NCI-H187 (cell line): ENCODE data around the gene CLP1.

Experiments
- DNase-seq, 2 experiments: peaks; one replicate each; lab custom pipeline; 2025; lab: John Stamatoyannopoulos, UW

CLP1 gene

DNA sequence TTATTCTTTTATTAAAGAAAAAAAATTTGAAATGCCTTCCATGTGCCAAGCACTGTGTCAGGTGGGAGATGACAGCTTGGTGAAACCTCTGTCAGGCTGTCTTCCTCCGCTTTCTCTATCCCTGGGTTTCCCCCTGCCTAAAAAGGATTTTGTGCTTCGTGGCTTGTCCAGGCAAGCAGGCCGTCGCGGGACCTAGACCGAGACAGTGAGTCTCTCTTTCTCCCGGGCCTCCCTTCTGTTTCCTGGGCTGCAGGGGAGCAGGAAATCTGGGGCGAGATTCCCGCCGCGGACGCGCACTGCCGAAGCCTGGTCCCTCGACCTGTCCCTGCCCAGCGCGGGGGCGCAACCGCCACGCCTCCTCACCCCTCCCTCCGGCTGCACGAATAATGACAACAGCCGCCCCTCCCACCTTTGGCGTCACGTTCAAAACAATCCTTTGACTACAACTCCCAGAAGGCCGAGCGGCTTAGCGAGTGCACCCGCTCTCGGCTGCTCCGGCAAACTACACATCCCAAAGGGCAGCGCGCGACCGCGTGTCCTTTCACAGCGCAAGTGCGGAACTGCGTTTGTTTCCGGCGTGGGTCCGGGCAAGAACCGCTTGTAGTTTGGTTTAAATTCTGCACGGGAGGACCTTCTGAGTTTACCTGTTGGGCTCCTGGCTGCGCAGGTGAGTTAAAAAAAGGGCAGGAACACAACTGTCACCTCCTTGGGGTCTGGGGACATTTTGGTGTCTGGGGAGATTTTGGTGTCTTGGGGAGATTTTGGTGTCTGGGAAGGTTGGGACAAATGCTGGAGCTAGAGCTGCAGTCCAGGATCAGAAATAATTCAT, at the start of gene CLP1:
Gene CLP1, plus strand, starts transcription at position 569 of the 829 bp plus-strand sequence. CDS start 1,715 bp downstream, outside the sequence.
- DNase-seq, result peak; percentile 82 to 90

DNA sequence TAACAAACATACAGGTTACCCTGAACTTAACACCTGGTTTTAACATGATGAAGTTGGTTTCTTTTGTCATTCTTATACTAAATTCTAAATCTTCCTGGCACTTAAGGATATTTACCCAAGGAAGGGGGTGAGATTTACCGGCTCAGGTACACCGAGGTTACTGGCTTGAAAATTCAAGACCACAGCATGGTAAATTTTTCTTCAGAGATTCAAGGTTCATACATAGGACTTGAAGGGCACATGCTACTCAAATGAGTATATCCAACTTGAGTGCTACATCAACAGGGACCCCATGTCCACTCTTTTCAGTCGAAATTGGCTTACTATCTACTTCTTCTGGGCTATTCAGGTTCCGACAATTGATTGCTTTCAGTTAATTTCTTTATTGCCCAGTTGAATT, 47.4 kb upstream of the CLP1 start:
- no peak for DNase-seq

DNA sequence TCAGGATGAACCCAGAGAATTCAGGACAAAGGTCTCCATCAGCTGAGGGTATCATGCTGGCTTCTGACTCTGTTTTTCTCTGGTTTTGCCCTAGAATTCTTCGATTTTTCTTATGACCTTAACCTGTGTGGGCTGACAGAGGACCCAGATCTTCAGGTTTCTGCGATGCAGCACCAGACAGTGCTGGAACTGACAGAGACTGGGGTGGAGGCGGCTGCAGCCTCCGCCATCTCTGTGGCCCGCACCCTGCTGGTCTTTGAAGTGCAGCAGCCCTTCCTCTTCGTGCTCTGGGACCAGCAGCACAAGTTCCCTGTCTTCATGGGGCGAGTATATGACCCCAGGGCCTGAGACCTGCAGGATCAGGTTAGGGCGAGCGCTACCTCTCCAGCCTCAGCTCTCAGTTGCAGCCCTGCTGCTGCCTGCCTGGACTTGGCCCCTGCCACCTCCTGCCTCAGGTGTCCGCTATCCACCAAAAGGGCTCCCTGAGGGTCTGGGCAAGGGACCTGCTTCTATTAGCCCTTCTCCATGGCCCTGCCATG, 43.3 kb upstream of the CLP1 start:
- no peak for DNase-seq

DNA sequence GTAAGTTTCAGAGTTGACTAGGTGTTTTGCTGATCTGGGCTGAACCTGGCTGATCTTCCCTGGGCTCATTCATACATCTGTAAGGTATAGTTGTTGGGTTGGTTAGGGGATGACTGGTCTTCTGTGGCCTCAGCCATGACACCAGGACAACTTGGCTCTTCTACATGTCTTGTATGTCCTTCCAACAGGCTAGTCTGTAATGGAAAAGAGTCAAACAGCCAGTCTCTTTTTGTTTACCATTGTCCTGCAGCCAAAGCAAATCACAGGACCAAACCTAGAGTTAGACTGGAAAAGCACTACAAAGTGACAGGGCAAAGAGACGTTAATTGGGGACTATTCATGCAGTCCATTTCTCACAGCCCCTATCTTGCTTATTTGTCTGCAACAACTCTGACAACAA, 42.3 kb upstream of the CLP1 start:
- no peak for DNase-seq

DNA sequence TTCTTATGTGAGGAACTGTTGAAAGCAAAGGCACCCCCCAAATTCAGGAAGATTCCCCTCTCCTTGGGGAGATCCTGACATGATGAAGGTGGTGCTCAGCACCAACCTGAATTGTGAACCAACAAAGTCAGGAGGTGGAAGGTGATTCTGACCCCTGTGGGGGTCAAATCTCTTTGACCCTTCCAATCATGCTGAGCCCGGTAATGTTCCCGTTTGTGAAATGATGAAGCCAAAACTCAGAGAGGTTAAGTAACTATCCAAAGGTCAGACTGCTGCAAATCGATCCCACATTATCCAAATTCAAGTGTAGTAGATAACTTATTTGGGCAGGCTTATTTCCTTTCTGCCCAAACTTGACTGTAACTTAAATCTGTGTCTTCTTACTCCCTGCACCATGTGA, 41.0 kb upstream of the CLP1 start:
- no peak for DNase-seq

DNA sequence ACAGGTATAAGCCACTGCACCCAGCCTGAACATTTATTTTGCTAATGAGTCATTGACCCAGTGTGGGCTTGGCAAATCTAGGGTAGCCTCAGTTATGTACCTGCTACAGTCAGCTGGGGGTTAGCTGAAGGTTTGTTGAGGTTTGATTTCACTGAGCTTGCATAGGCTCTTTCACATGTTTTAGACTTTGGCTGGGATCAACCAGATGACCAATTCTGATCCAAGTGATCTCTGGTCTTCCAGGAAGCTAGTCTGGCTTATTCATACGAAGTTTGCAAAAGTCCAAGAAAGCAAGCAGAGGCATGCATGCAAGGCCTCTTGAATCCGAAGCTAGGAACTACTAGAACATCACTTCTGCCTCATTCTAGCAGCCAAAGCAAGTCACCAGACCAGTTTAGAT, 39.1 kb upstream of the CLP1 start:
- no peak for DNase-seq

DNA sequence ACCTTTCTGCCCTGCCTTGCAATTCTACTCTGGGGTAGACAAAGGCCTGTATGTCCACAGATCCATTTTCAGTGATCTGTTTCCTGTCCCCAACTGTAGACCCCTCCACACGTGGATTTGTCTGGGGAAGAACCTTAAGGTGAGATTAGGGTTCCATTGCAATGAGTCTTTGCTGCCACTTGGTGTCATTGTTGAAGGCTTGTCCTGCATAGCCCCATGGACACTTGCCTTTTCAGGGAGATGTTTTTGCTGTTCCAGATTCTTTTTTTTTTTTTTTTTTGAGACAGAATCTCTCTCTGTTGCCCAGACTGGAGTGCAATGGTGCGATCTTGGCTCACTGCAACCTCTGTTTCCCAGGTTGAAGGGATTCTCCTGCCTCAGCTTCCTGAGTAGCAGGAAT, 38.2 kb upstream of the CLP1 start:
- no peak for DNase-seq

DNA sequence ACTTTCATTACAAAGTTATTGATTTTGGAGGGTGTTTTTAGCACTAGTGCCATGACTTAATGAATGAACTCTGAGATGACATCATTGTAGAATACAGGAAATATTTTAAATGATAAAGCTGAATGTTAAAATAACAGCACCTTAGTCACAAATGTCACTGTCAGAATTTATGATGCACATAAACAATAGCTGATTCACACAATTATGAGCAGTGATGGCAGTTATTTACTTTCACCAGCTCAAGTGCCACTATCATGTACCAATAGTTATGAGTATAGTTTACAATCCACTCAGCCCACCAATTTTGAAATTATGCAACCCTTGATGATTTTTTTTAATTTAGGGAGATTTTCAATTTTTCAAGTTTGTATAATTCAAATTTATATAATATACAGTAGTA, 37.1 kb upstream of the CLP1 start:
- no peak for DNase-seq

DNA sequence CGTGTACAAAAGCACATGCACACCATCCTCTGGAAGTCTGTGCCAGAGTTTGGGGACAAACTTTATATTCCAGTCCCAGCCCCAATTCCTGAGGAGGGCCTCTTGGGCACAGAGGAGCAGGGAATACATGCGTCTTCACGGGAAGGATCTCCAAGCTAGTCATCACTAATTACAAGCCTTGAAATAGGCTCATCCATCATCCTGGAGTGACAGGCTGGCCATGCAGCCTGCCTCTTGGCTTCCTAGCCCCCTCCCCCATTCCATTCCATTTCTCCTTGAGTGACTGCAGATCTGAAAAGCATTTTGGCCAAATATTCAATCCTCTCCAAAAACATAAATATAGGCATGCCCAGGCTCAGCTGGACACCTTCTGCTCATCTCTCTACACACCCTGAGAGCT, 35.3 kb upstream of the CLP1 start:
- no peak for DNase-seq

DNA sequence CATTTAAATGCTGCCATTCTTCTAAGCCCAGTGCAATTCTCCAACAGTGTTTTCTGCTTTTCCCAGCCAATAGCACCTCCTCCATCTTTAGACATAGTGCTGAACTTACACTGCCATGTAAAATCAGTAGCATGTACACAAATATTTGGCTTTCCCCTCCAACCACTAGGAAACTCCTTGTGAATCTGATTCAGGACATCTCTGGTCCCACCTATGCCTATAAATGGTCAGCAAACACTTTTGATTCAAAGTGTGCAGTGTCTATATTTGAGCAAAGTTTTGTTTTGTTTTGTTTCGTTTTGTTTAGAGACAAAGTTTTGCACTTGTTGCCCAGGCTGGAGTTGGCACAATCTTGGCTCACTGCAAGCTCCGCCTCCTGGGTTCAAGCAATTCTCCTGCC, 32.7 kb upstream of the CLP1 start:
- no peak for DNase-seq

DNA sequence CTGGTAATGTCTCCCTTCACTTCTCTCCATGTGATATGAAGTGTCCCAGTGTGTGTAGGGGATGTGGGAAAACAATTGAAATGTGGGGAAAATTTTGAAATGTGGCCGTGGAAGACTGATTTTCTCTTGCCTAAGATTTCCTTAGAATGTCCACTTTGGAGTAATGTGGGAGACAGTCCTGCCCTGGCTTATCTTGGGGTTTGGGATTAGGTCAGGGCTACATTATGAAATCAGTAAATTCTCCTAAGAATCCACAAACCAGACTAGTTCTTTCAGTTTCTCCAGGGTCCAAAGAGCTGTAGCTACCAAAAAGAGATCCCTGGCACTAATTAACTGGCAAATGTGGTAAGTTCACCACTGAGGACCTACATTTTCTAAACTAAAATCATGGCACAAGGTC, 30.7 kb upstream of the CLP1 start:
- no peak for DNase-seq

DNA sequence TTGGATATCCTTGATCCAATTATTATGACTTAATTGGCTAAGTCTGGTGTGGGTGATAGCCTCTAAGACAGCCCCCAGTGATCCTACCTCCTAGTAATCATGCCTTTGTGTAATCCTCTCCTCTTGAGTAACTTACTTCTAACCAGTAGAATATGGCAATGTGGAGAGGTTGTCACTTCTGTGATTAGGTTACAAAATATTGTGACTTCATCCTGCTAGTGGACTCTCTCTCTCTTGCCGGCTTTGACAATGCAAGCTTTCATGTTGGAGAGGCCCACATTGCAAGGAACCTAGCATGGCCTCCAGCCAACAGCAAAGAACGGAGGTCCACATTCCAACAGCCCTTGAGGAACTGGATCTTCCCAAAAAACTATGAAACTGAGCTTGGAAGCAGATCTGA, 27.4 kb upstream of the CLP1 start:
- DNase-seq, result no peak

DNA sequence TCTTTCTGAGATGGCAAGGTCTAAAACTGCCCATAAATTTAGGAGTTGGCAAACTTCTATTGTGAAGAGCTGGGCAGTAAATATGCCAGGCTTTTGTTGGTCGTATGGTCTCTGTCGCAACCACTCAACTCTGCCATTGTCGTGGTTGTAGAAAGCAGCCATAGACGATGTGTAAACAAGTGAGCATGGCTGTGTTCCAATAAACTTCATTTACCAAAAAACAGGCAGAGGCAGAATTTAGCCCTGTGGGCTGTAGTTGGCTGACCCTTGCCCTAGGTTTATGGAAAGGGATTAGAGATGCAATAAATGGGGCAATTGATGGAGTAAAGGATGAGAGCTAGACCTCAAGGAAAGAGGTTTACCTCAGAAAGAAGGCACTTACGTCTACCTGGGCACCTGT, 25.4 kb upstream of the CLP1 start:
- no peak for DNase-seq

DNA sequence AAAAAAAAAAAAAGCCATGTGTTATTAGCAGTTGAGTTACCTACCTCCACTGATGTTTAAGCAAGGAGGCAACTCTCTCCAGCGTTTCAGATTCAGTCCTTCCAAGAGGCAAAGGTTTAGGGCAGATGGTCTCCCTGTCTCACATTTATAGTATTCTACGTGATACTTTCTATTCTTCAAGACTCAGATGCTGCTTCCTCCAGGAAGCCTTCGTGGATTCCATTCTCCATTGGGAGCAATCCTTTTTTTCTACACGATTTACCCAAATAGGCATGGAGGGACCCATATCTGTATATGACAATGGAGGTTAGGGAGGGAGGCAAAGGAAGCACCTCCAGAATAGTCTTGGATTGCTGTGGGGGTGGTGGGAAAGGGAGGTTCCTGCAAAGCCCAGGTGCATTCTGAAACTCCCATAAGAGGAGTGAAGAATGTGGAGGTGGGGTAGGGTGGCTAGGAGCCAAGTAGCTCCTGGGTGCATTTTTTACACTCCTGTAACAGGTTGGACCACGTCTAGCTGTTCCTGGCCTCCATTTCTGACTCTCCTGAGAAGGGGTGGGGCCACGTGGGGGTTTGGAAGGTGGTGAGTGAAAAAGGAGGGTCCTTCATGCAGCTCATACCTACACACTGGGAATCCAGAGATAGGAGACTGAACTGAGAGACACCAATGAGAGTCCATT, 24.0 kb upstream of the CLP1 start:
- no peak for DNase-seq

DNA sequence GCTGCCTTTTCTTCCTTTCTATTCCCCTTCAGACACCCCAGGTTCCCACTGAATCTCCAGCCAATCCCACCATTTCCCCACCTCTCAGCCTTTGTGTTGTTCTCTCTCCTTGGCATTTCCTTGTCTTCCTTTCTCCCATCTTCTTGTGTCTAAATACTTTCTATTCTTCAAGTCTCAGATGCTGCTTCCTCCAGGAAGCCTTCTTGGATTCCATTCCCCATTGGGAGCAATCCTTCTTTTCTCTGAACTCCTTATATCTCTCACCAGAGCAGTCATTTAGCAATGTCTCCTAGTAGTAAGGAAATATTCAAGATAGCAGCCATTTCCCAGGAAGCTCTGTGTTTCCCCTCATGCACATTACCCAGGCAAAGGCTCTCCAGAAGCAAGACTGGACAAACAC, 23.3 kb upstream of the CLP1 start:
- DNase-seq, result no peak

DNA sequence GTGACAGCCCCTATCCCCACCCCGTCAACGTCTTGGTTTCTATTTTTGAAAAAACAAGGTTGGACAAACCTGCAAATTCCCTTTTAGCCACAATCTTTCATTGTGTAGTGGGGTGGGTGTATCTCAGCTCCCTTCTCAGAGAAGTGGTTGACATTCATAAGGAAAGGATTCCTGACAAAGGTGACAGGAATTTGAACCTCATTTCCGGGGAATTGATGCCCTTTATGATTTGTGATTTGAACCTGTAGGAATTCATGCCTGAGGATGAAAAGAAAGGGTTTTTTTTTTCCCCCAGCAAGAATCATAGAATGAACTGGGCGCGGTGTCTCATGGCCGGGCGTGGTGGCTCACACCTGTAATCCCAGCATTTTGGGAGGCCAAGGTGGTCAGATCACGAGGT, 22.3 kb upstream of the CLP1 start:
- no peak for DNase-seq

DNA sequence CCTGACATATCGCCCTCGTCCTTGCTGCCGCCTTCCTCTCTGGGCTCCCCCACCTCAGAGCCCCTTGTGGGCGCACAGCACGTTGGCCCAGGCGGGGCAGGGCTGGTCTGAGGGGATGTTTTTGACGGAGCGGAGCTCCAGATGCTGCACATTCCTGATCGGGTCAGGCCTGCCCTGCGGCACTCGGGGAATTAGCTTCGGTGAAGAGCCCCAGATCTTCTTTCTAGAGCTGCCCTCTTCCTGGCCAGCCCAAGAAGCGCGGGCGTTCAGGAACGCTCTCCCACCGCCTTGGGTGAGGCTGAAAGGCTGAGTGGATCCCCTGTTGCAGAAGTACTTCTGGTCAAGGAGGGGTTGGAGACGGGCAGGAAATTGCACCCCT, 19.9 kb upstream of the CLP1 start:
- DNase-seq, result no peak

DNA sequence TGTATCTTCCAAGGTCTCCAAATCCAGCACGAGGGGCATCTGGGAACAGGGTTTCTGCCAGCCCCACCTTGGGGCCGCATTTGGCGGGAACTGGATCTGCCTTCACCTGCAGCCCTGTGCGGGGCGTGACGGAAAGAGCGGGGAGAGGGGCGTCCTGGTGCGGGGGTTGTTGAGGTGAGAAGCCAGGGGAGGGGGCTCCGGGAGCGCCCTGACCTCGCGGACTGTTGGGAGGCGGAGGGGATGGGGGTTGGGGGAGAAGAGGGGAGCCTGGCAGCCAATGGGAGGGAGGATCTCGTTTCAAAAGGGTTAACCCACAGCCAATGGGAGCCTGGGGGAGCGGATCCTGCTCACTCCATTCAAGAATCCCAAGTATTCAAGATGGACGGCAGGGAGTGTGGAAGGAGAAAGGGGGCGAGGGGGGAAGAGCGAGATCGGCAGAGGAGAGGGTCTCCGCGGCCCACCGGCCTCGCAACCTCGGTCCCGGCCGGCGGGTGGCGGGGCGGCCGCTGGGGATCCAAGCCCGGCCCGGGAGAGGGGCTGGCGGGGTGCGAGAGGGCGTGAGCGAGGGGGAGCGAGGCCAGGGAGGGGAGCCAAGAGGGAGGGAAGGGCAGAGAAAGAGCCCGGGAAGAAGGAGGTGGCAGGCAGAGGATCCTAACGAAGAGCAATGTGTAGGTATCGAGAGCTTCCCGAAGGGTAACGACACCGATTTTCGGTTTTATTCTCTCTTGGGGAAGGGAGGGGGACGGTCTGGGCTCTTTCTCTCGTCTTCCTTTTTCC, 19.4 kb upstream of the CLP1 start:
- DNase-seq, result peak in 1 of 2 experiments; percentile 14

DNA sequence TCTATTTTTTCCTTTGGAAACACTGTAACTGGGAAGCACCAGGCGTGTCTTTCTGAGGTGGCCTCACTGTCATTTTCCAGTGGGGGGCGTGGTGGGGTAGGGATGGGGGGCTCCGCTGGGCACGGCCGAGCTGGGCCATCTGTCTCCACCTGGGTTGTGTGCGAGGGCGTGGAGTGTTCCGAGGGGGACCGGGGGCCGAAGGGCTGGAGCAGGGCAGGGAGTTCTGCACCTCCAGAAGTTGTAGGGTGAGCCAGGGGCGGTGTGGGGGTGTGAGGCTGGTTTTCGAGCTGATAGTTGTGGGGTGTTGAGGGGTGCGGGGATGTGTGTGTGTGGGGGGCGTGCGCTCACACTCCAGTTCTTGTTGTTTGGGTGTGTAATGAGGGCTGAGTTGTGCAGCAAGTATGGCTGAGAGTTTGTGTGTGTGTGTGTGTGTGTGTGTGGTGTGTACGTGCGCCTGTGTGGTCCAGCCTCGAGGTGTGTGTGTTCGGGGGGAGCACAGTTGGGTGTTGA, 18.7 kb upstream of the CLP1 start:
- DNase-seq, result no peak

DNA sequence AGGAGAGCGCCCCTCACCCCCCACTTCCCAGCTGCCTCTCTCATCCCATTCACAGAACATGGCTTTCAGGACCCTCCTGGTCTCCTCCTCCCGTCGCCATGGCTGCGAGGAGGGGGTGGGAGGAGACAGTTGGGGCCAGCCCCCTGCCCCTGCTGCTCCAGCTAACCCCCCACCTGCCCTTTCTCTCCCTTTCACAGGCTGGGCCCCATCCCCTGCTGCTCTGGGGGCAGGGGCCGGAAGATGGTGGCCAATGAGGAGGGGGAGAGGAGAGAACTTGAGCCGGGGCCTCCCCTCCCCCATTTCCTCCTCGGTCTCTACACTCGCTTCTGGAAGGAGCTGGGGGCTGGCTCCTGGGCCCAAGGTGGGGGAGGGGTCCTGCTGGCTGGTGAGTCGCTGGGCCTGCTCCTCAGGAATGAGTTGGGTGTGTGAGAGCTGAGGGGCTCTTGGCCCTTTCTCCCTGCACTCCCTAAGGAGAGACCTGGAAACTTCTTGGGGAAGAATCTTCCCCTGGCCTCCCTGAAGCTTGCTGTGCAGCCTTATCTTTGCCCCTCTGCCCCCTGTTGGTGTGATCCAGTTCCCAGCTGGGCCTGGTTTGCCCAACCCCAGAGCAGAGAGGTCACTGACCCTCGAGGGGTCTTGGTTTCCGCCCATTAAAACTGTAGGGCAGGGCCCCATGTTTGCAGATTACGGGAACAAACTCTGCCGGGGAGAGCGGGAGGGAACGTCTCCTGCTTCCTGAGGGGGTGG, 18.1 kb upstream of the CLP1 start:
- DNase-seq, result no peak

DNA sequence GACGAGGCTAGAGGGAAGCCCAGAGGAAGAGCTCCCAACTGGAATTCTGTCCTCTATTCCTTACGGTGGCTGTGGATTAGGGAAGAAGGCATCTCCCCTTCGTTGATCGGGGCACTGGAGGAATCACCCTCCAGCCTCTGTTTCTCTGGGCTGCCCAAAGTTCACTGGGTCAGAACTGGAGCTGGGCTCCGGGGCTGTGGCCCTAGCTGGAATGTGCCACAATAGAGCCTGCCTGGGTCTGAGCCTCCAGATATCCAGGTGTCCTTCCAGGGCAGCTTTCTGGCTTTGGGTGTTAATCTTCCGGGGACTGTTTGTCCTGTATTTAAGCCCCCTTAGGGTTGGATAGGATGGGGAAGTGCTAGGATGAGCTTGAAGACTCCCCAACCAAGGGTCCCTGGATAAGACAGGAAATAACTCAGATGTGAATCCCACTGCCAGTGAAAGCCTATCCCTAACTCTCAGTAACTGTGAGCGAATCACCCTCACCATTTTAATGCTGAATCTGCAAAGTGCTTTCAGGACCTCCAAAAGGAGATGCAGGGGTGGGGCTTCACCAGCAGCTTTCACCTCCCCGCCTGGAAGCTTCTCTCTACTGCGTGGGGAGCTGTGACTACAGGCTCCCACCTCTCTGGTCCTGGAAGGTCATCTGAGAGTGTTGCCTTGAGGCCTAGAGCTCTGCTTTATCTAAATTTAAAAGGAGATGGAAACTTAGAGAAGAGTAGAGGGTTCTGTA, 17.3 kb upstream of the CLP1 start:
- no peak for DNase-seq
